Cardiac muscle cell (in vitro differentiated cells and primary cell): Measurements from ENCODE around the gene ERC1. TPM values are rescaled to one million over a fixed set of nuclear protein-coding genes. Genes with fewer than 3 reads are reported as not detected.

Source experiments
- DNase-seq, 2 donors: peaks; one replicate each; pipeline versions ENCODE4 v3.0.0 to v3.0.0-alpha.2; 2010 to 2017; ENCODE audit warnings: low read depth in 1 of 2, low spot score in 1 of 2
- H3K27ac ChIP-seq: fragments of 200-600 bp; sonication (generic); 2 replicates; pipeline ENCODE4 v1.5.1; 2016
- H3K27me3 ChIP-seq: fragments of 200-600 bp; sonication (generic); 2 replicates; pipeline ENCODE4 v1.6.0; 2016; ENCODE audit warnings: control low read depth
- H3K36me3 ChIP-seq: fragments of 200-600 bp; sonication (generic); 2 replicates; pipeline ENCODE4 v1.5.1; 2016; ENCODE audit warnings: control low read depth
- H3K4me1 ChIP-seq: fragments of 200-600 bp; sonication (generic); 2 replicates; pipeline ENCODE4 v1.8.1; 2017; ENCODE audit warnings: low read depth, mild to moderate bottlenecking, mixed run types
- H3K4me3 ChIP-seq: fragments of 200-600 bp; sonication (generic); 2 replicates; pipeline ENCODE4 v1.5.1; 2016; ENCODE audit warnings: mild to moderate bottlenecking
- H3K9me3 ChIP-seq: fragments of 200-600 bp; sonication (generic); 2 replicates; pipeline ENCODE4 v1.5.1; 2017; ENCODE audit warnings: low read depth, mild to moderate bottlenecking, control low read depth
- polyA plus RNA-seq: library from polyadenylated mRNA; unstranded; fragments of >200 nt; fragmentation: Nextera tagmentation; extraction: Ambion mirVana; gene quantifications from 2 replicates; pipeline ENCODE4 v1.2.1, GENCODE V29; 2016
- total RNA-seq: library from RNA; depleted of rRNA; stranded (reverse); fragments of >200 nt; gene quantifications from 2 replicates; pipeline ENCODE4 v1.2.3, GENCODE V29; 2016
- TF ChIP-seq, protein P1 (sequence below): IDR thresholded peaks from 2 replicates; pipeline ENCODE4 v1.5.1; 2012; ENCODE audit warnings: low read depth, mild to moderate bottlenecking, low read length

ERC1 gene
- total and polyA plus RNA-seq, 2 experiments from 2014 or later: 34.1 to 46.3 TPM

GRCh38 chr12:1443421-1444141, 452.6 kb downstream of the ERC1 start:
- peaks cover 44% of the 10 kb centered on the region for H3K4me1 ChIP-seq
- no peak overlapping the region for H3K4me3 ChIP-seq
- no peaks in the 10 kb centered on the region for H3K27me3 ChIP-seq
- DNase-seq: peak; percentile 32 to 33
- peak overlapping the region; percentile 91 for H3K27ac ChIP-seq
- H3K36me3 ChIP-seq: no peaks in the 10 kb centered on the region
- TF ChIP-seq, protein P1, sequence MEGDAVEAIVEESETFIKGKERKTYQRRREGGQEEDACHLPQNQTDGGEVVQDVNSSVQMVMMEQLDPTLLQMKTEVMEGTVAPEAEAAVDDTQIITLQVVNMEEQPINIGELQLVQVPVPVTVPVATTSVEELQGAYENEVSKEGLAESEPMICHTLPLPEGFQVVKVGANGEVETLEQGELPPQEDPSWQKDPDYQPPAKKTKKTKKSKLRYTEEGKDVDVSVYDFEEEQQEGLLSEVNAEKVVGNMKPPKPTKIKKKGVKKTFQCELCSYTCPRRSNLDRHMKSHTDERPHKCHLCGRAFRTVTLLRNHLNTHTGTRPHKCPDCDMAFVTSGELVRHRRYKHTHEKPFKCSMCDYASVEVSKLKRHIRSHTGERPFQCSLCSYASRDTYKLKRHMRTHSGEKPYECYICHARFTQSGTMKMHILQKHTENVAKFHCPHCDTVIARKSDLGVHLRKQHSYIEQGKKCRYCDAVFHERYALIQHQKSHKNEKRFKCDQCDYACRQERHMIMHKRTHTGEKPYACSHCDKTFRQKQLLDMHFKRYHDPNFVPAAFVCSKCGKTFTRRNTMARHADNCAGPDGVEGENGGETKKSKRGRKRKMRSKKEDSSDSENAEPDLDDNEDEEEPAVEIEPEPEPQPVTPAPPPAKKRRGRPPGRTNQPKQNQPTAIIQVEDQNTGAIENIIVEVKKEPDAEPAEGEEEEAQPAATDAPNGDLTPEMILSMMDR: no peak
- H3K9me3 ChIP-seq: no peaks in the 10 kb centered on the region

DNA sequence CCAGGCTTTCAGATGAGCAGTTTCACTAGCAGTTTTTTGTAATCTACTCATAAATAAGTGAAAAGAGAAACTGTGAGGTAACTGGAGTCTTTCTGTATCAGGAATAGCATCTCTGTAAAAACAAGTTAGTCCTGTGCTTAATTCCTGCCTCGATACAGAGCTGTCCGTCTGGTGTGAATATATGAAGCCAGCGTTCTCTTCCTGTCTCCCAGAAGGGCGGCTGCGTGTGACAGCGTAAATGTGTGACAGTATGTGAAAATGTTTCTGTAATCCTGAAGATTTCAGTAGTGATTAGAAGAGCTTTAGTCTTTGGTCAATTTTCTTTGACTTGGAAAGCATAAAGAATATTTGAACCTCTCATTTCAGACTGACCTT, 453.1 kb downstream of the ERC1 start:
- Histone ChIP-seq H3K27ac (peak overlapping the region; percentile 91), H3K9me3 (no peaks in the 10 kb centered on the region), H3K4me3 (no peak overlapping the region), H3K27me3 (no peaks in the 10 kb centered on the region), H3K4me1 (peaks cover 39% of the 10 kb centered on the region), H3K36me3 (no peaks in the 10 kb centered on the region)
- no peak for DNase-seq
- TF ChIP-seq, protein P1: no peak

DNA sequence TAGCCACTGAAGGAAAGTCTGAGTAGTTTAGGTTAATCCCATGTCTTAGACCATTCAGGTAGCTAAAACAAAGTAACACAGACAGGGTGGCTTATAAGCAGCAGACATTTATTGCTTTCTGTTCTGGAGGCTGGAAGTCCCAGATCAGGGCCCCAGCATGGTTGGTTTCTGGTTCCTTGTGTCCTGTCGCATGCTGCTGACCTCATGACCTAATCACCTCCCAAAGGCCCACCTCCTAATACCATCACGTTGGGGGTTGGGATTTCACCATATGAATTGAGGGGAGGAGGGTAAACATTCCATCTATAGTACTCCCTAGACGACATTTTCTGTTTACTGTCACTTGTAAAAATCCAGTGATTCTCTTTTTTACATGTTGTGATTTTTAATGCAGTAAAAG, 454.8 kb downstream of the ERC1 start:
- no peak for DNase-seq
- Histone ChIP-seq H3K36me3 (no peaks in the 10 kb centered on the region), H3K27me3 (no peaks in the 10 kb centered on the region), H3K27ac (peak overlapping the region; percentile 13), H3K4me3 (no peak overlapping the region), H3K9me3 (no peaks in the 10 kb centered on the region), H3K4me1 (peaks cover 30% of the 10 kb centered on the region)
- TF ChIP-seq, protein P1: no peak

DNA sequence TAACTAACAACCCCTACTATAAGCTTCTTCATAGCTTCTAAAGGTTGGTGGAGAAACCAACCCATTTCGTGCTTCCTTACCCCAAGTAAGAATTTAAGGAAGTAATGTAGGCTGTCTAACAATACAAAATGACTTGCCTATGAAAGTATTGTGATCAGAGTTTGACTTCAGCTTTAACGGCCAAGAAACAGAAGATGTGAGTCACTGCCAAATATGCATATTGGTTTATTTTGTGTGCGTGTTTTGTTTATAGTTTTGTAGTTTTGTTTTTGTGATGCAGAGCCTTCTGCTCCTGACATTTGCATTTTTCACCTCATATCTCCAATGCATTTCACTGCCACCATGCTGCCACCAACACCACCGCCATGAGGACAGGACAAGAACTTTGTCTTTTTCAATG, 457.3 kb downstream of the ERC1 start:
- Histone ChIP-seq H3K4me1 (peaks cover 17% of the 10 kb centered on the region), H3K9me3 (no peaks in the 10 kb centered on the region), H3K27ac (no peak overlapping the region), H3K27me3 (no peaks in the 10 kb centered on the region), H3K4me3 (no peak overlapping the region), H3K36me3 (no peaks in the 10 kb centered on the region)
- TF ChIP-seq, protein P1: no peak
- no peak for DNase-seq

DNA sequence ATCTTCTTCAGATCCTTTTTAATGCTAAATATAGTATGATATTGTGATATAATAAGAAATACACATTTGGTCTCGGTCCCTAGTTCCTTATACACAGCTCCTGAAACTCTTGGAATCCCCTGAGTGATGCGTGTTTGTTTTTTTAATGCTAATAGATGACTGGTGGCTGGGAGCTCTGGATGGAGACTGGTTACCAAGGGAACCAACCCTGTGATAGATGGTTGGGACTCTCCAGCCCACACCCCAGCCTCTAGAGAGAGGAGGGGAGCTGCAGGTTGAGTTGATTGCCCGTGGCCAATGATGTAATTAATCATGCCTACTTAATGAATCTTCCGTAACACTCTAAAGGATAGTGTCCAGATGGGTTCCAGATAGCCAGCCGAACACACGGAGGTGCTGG, 462.8 kb downstream of the ERC1 start:
- H3K27me3 ChIP-seq: no peaks in the 10 kb centered on the region
- no peak for DNase-seq
- TF ChIP-seq, protein P1: no peak
- no peak overlapping the region for H3K27ac ChIP-seq
- H3K4me3 ChIP-seq: no peak overlapping the region
- no peaks in the 10 kb centered on the region for H3K36me3 ChIP-seq
- no peaks in the 10 kb centered on the region for H3K9me3 ChIP-seq
- no peaks in the 10 kb centered on the region for H3K4me1 ChIP-seq

- H3K4me3 ChIP-seq: no peak overlapping the region
- TF ChIP-seq, protein P1: no peak
- H3K9me3 ChIP-seq: no peaks in the 10 kb centered on the region
- DNase-seq: no peak
- no peaks in the 10 kb centered on the region for H3K4me1 ChIP-seq
- no peaks in the 10 kb centered on the region for H3K27me3 ChIP-seq
- H3K36me3 ChIP-seq: no peaks in the 10 kb centered on the region
- H3K27ac ChIP-seq: no peak overlapping the region
Measured at GRCh38 chr12:1456885-1457284, 465.9 kb downstream of the ERC1 start.
